ENCODE data around the gene BIRC3.

DNA sequence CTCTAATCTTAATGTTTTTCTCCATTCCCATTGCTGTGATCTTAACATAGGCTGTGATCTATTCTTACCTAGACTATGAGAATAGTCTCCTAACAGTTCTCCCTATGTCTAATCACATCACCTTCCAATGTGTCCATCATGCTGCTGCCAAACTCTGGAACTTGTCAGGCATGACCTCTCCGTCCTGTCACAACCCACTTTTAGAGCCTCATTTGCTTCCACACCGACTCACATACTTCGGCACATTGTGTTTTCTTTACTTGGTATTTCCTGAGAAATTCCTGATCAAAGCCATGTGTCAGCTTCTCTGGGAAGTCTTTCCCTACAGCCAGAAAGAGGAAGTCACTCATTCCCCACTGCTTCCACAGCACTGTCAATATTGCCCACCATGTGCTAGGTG, 40.5 kb upstream of the BIRC3 start:
- TF ChIP-seq EP300 (IDR thresholded peaks at IDR 0.05): no peak
- TF ChIP-seq, protein P1, sequence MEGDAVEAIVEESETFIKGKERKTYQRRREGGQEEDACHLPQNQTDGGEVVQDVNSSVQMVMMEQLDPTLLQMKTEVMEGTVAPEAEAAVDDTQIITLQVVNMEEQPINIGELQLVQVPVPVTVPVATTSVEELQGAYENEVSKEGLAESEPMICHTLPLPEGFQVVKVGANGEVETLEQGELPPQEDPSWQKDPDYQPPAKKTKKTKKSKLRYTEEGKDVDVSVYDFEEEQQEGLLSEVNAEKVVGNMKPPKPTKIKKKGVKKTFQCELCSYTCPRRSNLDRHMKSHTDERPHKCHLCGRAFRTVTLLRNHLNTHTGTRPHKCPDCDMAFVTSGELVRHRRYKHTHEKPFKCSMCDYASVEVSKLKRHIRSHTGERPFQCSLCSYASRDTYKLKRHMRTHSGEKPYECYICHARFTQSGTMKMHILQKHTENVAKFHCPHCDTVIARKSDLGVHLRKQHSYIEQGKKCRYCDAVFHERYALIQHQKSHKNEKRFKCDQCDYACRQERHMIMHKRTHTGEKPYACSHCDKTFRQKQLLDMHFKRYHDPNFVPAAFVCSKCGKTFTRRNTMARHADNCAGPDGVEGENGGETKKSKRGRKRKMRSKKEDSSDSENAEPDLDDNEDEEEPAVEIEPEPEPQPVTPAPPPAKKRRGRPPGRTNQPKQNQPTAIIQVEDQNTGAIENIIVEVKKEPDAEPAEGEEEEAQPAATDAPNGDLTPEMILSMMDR (IDR thresholded peaks at IDR 0.05): no peak

Measured in gastroesophageal sphincter (tissue), 3 donors.